HEK293 (cell line): ENCODE data around the gene CUL3.

Experiments used
- AEBP2 ChIP-seq: fragments of 450-650 bp; formaldehyde crosslinking; IDR thresholded peaks from 2 replicates; pipeline ENCODE4 v1.5.1; 2016; ENCODE audit warnings: missing biosample characterization, missing genetic modification characterization, borderline replicate concordance
- ATF2 ChIP-seq: fragments of 450-650 bp; formaldehyde crosslinking; IDR thresholded peaks from 2 replicates; pipeline ENCODE4 v1.5.1; 2016; ENCODE audit warnings: missing biosample characterization, missing genetic modification characterization, low read depth
- INSM2 ChIP-seq: fragments of 450-650 bp; formaldehyde crosslinking; IDR thresholded peaks from 2 replicates; pipeline ENCODE4 v1.5.1; 2016; ENCODE audit warnings: missing biosample characterization, missing genetic modification characterization
- KLF10 ChIP-seq: fragments of 450-650 bp; IDR thresholded peaks from 2 replicates; pipeline ENCODE4 v1.5.1; 2018; ENCODE audit warnings: missing biosample characterization, mild to moderate bottlenecking, missing genetic modification characterization
- KLF8 ChIP-seq: fragments of 450-650 bp; formaldehyde crosslinking; IDR thresholded peaks from 2 replicates; pipeline ENCODE4 v1.5.1; 2016; ENCODE audit warnings: missing biosample characterization, missing genetic modification characterization
- PATZ1 ChIP-seq: fragments of 450-650 bp; formaldehyde crosslinking; IDR thresholded peaks from 2 replicates; pipeline ENCODE4 v1.5.1; 2016; ENCODE audit warnings: missing biosample characterization, missing genetic modification characterization
- PRDM2 ChIP-seq: fragments of 450-650 bp; formaldehyde crosslinking; IDR thresholded peaks from 2 replicates; pipeline ENCODE4 v1.5.1; 2016; ENCODE audit warnings: missing biosample characterization, missing genetic modification characterization, borderline replicate concordance
- RBAK ChIP-seq: fragments of 450-650 bp; formaldehyde crosslinking; IDR thresholded peaks from 2 replicates; pipeline ENCODE4 v1.5.1; 2016; ENCODE audit warnings: missing biosample characterization, missing genetic modification characterization
- ZBTB49 ChIP-seq: fragments of 450-650 bp; formaldehyde crosslinking; IDR thresholded peaks from 2 replicates; pipeline ENCODE4 v1.5.1; 2016; ENCODE audit warnings: missing biosample characterization, missing genetic modification characterization, low read depth
- ZEB2 ChIP-seq: fragments of 450-650 bp; formaldehyde crosslinking; IDR thresholded peaks from 2 replicates; pipeline ENCODE4 v1.5.1; 2016; ENCODE audit warnings: missing biosample characterization, missing genetic modification characterization
- ZFHX2 ChIP-seq: fragments of 450-650 bp; formaldehyde crosslinking; conservative IDR thresholded peaks from 2 replicates; pipeline ENCODE4 v1.5.1; 2016; ENCODE audit warnings: missing biosample characterization, missing genetic modification characterization
- ZNF138 ChIP-seq: fragments of 450-650 bp; formaldehyde crosslinking; IDR thresholded peaks from 2 replicates; pipeline ENCODE4 v1.5.1; 2016; ENCODE audit warnings: missing biosample characterization, missing genetic modification characterization, borderline replicate concordance
- ZNF146 ChIP-seq: fragments of 450-650 bp; formaldehyde crosslinking; IDR thresholded peaks from 2 replicates; pipeline ENCODE4 v1.5.1; 2016; ENCODE audit warnings: missing biosample characterization, missing genetic modification characterization
- ZNF24 ChIP-seq: fragments of 450-650 bp; formaldehyde crosslinking; IDR thresholded peaks from 2 replicates; pipeline ENCODE4 v1.5.1; 2016; ENCODE audit warnings: missing biosample characterization, missing genetic modification characterization
- ZNF280D ChIP-seq: fragments of 450-650 bp; formaldehyde crosslinking; IDR thresholded peaks from 2 replicates; pipeline ENCODE4 v1.5.1; 2016; ENCODE audit warnings: missing biosample characterization, missing genetic modification characterization
- ZNF639 ChIP-seq: fragments of 450-650 bp; formaldehyde crosslinking; IDR thresholded peaks from 2 replicates; pipeline ENCODE4 v1.5.1; 2016; ENCODE audit warnings: missing biosample characterization, missing genetic modification characterization
- ZNF768 ChIP-seq: fragments of 450-650 bp; formaldehyde crosslinking; IDR thresholded peaks from 2 replicates; pipeline ENCODE4 v1.5.1; 2018; ENCODE audit warnings: missing biosample characterization, mild to moderate bottlenecking, missing genetic modification characterization

The CUL3 gene

GRCh38 chr2:224585211-224586088 lies at the start of gene CUL3 (continued):
- TF ChIP-seq ZNF138 (tag by site-specific recombination): no peak
- TF ChIP-seq KLF8 (tag by site-specific recombination): peak; percentile 96
- no peak for TF ChIP-seq AEBP2 (tag by site-specific recombination)
- peak; percentile 75 for TF ChIP-seq ZFHX2 (tag by site-specific recombination)
- TF ChIP-seq ZNF24 (tag by site-specific recombination): 0 out of 2 replicates have a peak, but pooled peaks have one; percentile 17
- no peak for TF ChIP-seq KLF10 (tag by site-specific recombination)
- TF ChIP-seq ZEB2 (tag by site-specific recombination): peak; percentile 41; the same call in 1 of the 2 replicates
- TF ChIP-seq PRDM2 (tag by site-specific recombination): no peak
- no peak for TF ChIP-seq ZNF280D
- no peak for TF ChIP-seq RBAK (tag by site-specific recombination)
- TF ChIP-seq PATZ1 (tag by site-specific recombination): peak; percentile 94
- TF ChIP-seq ZNF768 (tag by site-specific recombination): no peak
- TF ChIP-seq ZNF639 (tag by site-specific recombination): peak; percentile 72; the same call in 1 of the 2 replicates
- TF ChIP-seq ZBTB49 (tag by site-specific recombination): no peak
- no peak for TF ChIP-seq INSM2
- TF ChIP-seq ATF2 (tag by site-specific recombination): no peak
- TF ChIP-seq ZNF146: no peak
